NCI-H69 (cell line): ENCODE measurements around the gene TMPRSS12.
"Not testable (repeated sequence)": the region's sequence is repeated elsewhere in the genome, so short reads cannot be mapped to it uniquely, and the experiment has no call there.

Source experiments
- DNase-seq: peaks from one replicate; lab custom pipeline; 2025; lab: John Stamatoyannopoulos, UW

The TMPRSS12 gene

GRCh38 chr12:50842637-50843493, at the start of gene TMPRSS12:
Gene TMPRSS12, plus strand, starts transcription at chr12:50842926. Its CDS starts 39 bp downstream, at chr12:50842965.
- no peak for DNase-seq

GRCh38 chr12:50799908-50800307, 42.8 kb upstream of the TMPRSS12 start:
- peak; percentile 29 for DNase-seq

- DNase-seq: no peak
Observed at GRCh38 chr12:50803230-50803875, 39.4 kb upstream of the TMPRSS12 start.

GRCh38 chr12:50806176-50806575, 36.5 kb upstream of the TMPRSS12 start:
- DNase-seq: peak; percentile 21

GRCh38 chr12:50809131-50809530, 33.6 kb upstream of the TMPRSS12 start:
- not testable (repeated sequence) for DNase-seq

GRCh38 chr12:50814921-50815320, 27.8 kb upstream of the TMPRSS12 start:
- DNase-seq: not testable (repeated sequence)

GRCh38 chr12:50820177-50820576, 22.5 kb upstream of the TMPRSS12 start:
- no peak for DNase-seq

GRCh38 chr12:50822082-50822481, 20.6 kb upstream of the TMPRSS12 start:
- DNase-seq: no peak

GRCh38 chr12:50823724-50824123, 19.0 kb upstream of the TMPRSS12 start:
- DNase-seq: not testable (repeated sequence)

- no peak for DNase-seq
Observed at GRCh38 chr12:50824914-50825313, 17.8 kb upstream of the TMPRSS12 start.

- DNase-seq: peak; percentile 64
Observed at GRCh38 chr12:50825372-50825838, 17.3 kb upstream of the TMPRSS12 start.

- no peak for DNase-seq
Observed at GRCh38 chr12:50828121-50828520, 14.6 kb upstream of the TMPRSS12 start.

- peak; percentile 36 for DNase-seq
Observed at GRCh38 chr12:50828886-50829285, 13.8 kb upstream of the TMPRSS12 start.

- not testable (repeated sequence) for DNase-seq
Observed at GRCh38 chr12:50833801-50834200, 8.9 kb upstream of the TMPRSS12 start.

- no peak for DNase-seq
Observed at GRCh38 chr12:50839042-50839441, 3.7 kb upstream of the TMPRSS12 start.

GRCh38 chr12:50840809-50841487, 1.8 kb upstream of the TMPRSS12 start:
- DNase-seq: no peak

- DNase-seq: no peak
Observed at GRCh38 chr12:50841716-50842531, 802 bp upstream of the TMPRSS12 start.

GRCh38 chr12:50845021-50845647, 2.4 kb downstream of the TMPRSS12 start:
- DNase-seq: no peak

- DNase-seq: no peak
Observed at GRCh38 chr12:50848963-50849362, 6.2 kb downstream of the TMPRSS12 start.

GRCh38 chr12:50855218-50855617, 12.5 kb downstream of the TMPRSS12 start:
- DNase-seq: not testable (repeated sequence)

- DNase-seq: not testable (repeated sequence)
Observed at GRCh38 chr12:50855679-50856078, 13.0 kb downstream of the TMPRSS12 start.
